HepG2 (cell line): ENCODE results near the gene EIF3B. TPM values are rescaled to one million over a fixed set of nuclear protein-coding genes. Genes with fewer than 3 reads are reported as not detected.

Experiments used
- CSRNP1 ChIP-seq: sonication (generic); formaldehyde crosslinking; IDR thresholded peaks from 2 replicates; pipeline ENCODE4 v1.8.1; 2023; ENCODE audit warnings: mild to moderate bottlenecking, missing genetic modification reagents
- DPF2 ChIP-seq: sonication (generic); formaldehyde crosslinking; IDR thresholded peaks from 2 replicates; pipeline ENCODE4 v1.4.0; 2020; ENCODE audit warnings: mild to moderate bottlenecking, low read depth, missing genetic modification reagents, borderline replicate concordance
- EP300 ChIP-seq, 3 experiments: sonication (generic) in 1 of 3; formaldehyde crosslinking in 1 of 3; IDR thresholded peaks; 2 replicates each; pipeline versions ENCODE4 v1.5.1 to v1.6.1; 2011 to 2020; ENCODE audit warnings: low read depth in 2 of 3, low read length in 2 of 3, borderline replicate concordance in 1 of 3, improper control_type of control experiment in 1 of 3, mild to moderate bottlenecking in 1 of 3, missing genetic modification reagents in 1 of 3, moderate library complexity in 1 of 3
- GMEB1 ChIP-seq: sonication (generic); formaldehyde crosslinking; IDR thresholded peaks from 2 replicates; pipeline ENCODE4 v1.5.1; 2020; ENCODE audit warnings: missing genetic modification reagents, mild to moderate bottlenecking, borderline replicate concordance
- GTF3A ChIP-seq: sonication (generic); formaldehyde crosslinking; conservative IDR thresholded peaks from 2 replicates; pipeline ENCODE4 v1.4.0; 2020; ENCODE audit warnings: mild to moderate bottlenecking, missing genetic modification reagents
- MATR3 ChIP-seq: sonication (generic); formaldehyde crosslinking; IDR thresholded peaks from 2 replicates; pipeline ENCODE4 v1.4.0; 2020; ENCODE audit warnings: missing genetic modification reagents
- NR2F1 ChIP-seq, 2 experiments: fragments of 450-650 bp in 1 of 2; formaldehyde crosslinking in 1 of 2; IDR thresholded peaks; 2 replicates each; pipeline versions ENCODE4 v1.5.0 to v1.6.1; 2016 to 2020; ENCODE audit warnings: mild to moderate bottlenecking in 1 of 2, missing compliant biosample characterization in 1 of 2, missing genetic modification reagents in 1 of 2, moderate library complexity in 1 of 2
- ONECUT2 ChIP-seq: sonication (generic); formaldehyde crosslinking; IDR thresholded peaks from 2 replicates; pipeline ENCODE4 v1.4.0; 2020; ENCODE audit warnings: missing genetic modification reagents
- RBM22 ChIP-seq: fragments of 200-400 bp; formaldehyde crosslinking; optimal IDR thresholded peaks from 2 replicates; pipeline ENCODE3; 2017; ENCODE audit warnings: mild to moderate bottlenecking, low read length, moderate library complexity
- ZFP36 ChIP-seq: fragments of 150-350 bp; IDR thresholded peaks from 2 replicates; pipeline ENCODE4 v1.6.1; 2018; ENCODE audit warnings: borderline replicate concordance, low read length, low read depth; ENCODE audit not compliant: partially characterized antibody
- ZFY ChIP-seq: sonication (generic); formaldehyde crosslinking; IDR thresholded peaks from 2 replicates; pipeline ENCODE4 v1.4.0; 2020; ENCODE audit warnings: missing genetic modification reagents
- ZNF101 ChIP-seq: sonication (generic); formaldehyde crosslinking; IDR thresholded peaks from 2 replicates; pipeline ENCODE4 v1.4.0; 2020; ENCODE audit warnings: mild to moderate bottlenecking, low read depth, missing genetic modification reagents, borderline replicate concordance
- ZNF510 ChIP-seq: sonication (generic); formaldehyde crosslinking; IDR thresholded peaks from 2 replicates; pipeline ENCODE4 v1.4.0; 2020; ENCODE audit warnings: low read depth, mild to moderate bottlenecking, missing genetic modification reagents
- ZNF563 ChIP-seq: sonication (generic); formaldehyde crosslinking; IDR thresholded peaks from 2 replicates; pipeline ENCODE4 v1.8.0; 2022; ENCODE audit warnings: mild to moderate bottlenecking, moderate library complexity, missing genetic modification reagents
- ZNF672 ChIP-seq: sonication (generic); formaldehyde crosslinking; IDR thresholded peaks from 2 replicates; pipeline ENCODE4 v1.8.1; 2022; ENCODE audit warnings: missing genetic modification reagents
- ZNF768 ChIP-seq: sonication (generic); formaldehyde crosslinking; IDR thresholded peaks from 2 replicates; pipeline ENCODE4 v1.4.0; 2020; ENCODE audit warnings: missing genetic modification reagents
- polyA plus RNA-seq, 8 experiments: library from polyadenylated mRNA; depleted of rRNA in 3 of 8; stranded (reverse) in 7 of 8; unstranded in 1 of 8; fragments of >200 nt; fragmentation: Illumina TruSeq in 4 of 8; extraction: Trizol in 4 of 8; gene quantifications; 2 replicates each; pipeline versions ENCODE4 v1.2.1 to v1.2.3, GENCODE V29; 2011 to 2016; ENCODE audit warnings: low read depth in 4 of 8, missing spikeins in 1 of 8, mixed read lengths in 1 of 8; ENCODE audit not compliant: insufficient read depth in 1 of 8
- total RNA-seq, 5 experiments: library from RNA; depleted of rRNA; stranded (reverse); fragments of >200 nt; fragmentation: Illumina TruSeq; extraction: Trizol; gene quantifications; 2 replicates each; pipeline ENCODE4 v1.2.3, GENCODE V29; 2016; ENCODE audit warnings: low read depth in 1 of 5
- TF ChIP-seq, protein P1 (sequence below), 2 experiments: sonication (generic) in 1 of 2; formaldehyde crosslinking in 1 of 2; IDR thresholded peaks; 2 replicates each; pipeline versions ENCODE4 v1.4.0 to v1.6.1; 2016 to 2020; ENCODE audit warnings: borderline replicate concordance in 1 of 2, low read depth in 1 of 2, mild to moderate bottlenecking in 1 of 2, missing genetic modification reagents in 1 of 2
- TF ChIP-seq, protein P2 (sequence below): IDR thresholded peaks from 2 replicates; pipeline ENCODE4 v1.6.1; 2012; ENCODE audit warnings: low read depth, low read length, improper control_type of control experiment

EIF3B gene
- total and polyA plus RNA-seq, 2 of the 13 experiments (the other 11 are each of a cell fraction or from before 2014, with no cell fraction given), result 92.2 to 241 TPM

DNA sequence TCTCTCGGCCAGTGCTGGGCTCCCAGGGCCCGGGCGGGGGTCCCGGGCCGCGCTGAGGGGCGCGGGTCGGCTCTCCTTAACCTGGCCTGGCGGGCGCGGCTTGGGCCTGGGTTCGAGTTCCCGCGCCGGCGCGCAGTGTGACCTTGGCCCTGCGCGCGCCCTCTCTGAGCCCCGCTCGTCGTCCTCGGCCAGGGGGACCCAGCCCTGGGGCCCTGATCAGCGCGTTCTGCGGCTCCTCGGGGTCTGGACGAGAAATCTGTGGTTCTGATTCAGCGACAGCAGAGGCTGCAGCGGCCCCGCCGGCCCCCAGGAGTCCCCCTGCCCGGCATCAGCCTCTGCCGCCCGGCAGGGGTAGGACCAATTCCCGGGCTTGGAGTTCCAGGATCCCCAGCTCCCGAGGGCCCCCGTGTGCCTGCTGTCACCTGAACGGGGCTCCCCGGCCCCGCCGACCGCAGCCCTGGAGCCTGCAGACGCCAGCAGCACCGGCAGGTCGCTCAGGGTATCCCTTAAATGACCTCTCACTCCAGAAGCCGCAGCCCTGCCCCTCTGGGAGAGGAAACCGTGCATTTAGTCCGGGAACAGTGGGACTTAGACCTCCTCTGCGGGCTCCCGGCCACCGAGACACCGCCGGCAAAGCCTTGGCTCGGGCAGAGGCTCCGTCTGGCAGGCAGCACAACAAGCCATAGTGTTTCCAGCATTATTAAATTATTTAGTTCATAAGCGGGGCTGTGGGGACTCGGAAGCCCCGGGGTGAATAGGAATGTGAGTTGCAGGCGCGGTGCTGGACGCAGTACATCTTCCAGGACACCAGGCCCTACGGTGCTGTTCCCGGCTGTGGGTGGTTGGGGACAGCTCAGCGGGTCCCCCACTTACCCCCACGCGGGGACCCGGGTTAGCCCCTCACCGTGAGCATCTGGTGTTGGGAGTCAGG lies 49.4 kb downstream of the EIF3B start (continued):
- TF ChIP-seq, protein P1, sequence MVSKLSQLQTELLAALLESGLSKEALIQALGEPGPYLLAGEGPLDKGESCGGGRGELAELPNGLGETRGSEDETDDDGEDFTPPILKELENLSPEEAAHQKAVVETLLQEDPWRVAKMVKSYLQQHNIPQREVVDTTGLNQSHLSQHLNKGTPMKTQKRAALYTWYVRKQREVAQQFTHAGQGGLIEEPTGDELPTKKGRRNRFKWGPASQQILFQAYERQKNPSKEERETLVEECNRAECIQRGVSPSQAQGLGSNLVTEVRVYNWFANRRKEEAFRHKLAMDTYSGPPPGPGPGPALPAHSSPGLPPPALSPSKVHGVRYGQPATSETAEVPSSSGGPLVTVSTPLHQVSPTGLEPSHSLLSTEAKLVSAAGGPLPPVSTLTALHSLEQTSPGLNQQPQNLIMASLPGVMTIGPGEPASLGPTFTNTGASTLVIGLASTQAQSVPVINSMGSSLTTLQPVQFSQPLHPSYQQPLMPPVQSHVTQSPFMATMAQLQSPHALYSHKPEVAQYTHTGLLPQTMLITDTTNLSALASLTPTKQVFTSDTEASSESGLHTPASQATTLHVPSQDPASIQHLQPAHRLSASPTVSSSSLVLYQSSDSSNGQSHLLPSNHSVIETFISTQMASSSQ (IDR thresholded peaks at IDR 0.05; ENCODE audit: low read depth), result no peak
- TF ChIP-seq, protein P1 (CRISPR knock-in tag; IDR thresholded peaks at IDR 0.05; ENCODE audit: borderline replicate concordance), result no peak
- TF ChIP-seq ZFY (CRISPR knock-in tag) (peak; percentile 55; the same call in 1 of the 2 replicates), ZNF101 (no peak), RBM22 (no peak), CSRNP1 (CRISPR knock-in tag) (no peak; the same call in 1 of the 2 replicates), ZNF510 (CRISPR knock-in tag) (no peak), DPF2 (CRISPR knock-in tag) (no peak), ZNF768 (peak; percentile 100), GMEB1 (CRISPR knock-in tag) (no peak), GTF3A (CRISPR knock-in tag) (no peak), ZFP36 (no peak), ONECUT2 (CRISPR knock-in tag) (no peak), EP300 (IDR thresholded peaks at IDR 0.05; ENCODE audit: low read depth in 2 of 2, low read length in 2 of 2) (no peak), EP300 (CRISPR knock-in tag; IDR thresholded peaks at IDR 0.05; ENCODE audit: borderline replicate concordance) (no peak), ZNF563 (CRISPR knock-in tag) (no peak), MATR3 (CRISPR knock-in tag) (no peak), NR2F1 (CRISPR knock-in tag; IDR thresholded peaks at IDR 0.05) (no peak), ZNF672 (CRISPR knock-in tag) (no peak)
- TF ChIP-seq, protein P2, sequence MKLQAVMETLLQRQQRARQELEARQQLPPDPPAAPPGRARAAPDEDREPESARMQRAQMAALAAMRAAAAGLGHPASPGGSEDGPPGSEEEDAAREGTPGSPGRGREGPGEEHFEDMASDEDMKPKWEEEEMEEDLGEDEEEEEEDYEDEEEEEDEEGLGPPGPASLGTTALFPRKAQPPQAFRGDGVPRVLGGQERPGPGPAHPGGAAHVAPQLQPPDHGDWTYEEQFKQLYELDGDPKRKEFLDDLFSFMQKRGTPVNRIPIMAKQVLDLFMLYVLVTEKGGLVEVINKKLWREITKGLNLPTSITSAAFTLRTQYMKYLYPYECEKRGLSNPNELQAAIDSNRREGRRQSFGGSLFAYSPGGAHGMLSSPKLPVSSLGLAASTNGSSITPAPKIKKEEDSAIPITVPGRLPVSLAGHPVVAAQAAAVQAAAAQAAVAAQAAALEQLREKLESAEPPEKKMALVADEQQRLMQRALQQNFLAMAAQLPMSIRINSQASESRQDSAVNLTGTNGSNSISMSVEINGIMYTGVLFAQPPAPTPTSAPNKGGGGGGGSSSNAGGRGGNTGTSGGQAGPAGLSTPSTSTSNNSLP, result no peak
